SK-N-MC (cell line): ENCODE measurements around the gene PDLIM5.

ENCODE experiments used
- EZH2 ChIP-seq: fragments of 200-600 bp; sonication (generic); IDR thresholded peaks from one replicate; pipeline ENCODE4 v1.6.1; 2017; ENCODE audit warnings: antibody characterized with exemption
- FOXP2 ChIP-seq: optimal IDR thresholded peaks from 2 replicates; pipeline ENCODE3; 2011; ENCODE audit warnings: mild to moderate bottlenecking, moderate library complexity; ENCODE audit not compliant: insufficient read depth; ENCODE audit errors: extremely low read length, control extremely low read depth
- POLR2AphosphoS5 ChIP-seq: IDR thresholded peaks from 2 replicates; pipeline ENCODE4 v1.6.1; 2012; ENCODE audit warnings: mild to moderate bottlenecking, low read depth, low read length, borderline replicate concordance

DNA sequence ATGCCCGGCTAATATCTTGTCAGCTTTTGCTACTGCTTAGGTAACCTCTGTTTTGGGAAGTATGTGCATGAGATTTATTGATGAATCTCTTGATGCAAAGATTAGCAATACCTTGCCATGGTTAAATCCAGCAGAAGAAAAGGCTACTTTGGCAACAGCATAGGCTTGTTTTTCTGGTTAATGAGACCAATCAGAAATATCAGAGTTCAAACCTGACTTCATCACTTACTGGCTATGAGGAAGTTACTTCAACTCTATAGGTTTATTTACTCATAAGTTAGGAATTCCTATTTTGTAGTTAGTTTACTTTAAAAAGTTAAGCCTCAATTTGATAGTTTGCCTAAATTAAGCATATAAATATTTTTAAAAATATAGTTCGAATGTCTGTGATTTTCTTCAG lies 93.1 kb downstream of the PDLIM5 start:
- TF ChIP-seq EZH2 (no peak), POLR2AphosphoS5 (no peak), FOXP2 (no peak)
